Activated CD4-positive, CD25-positive, alpha-beta regulatory T cell (primary cell): ENCODE results near the gene TMPRSS3.

ENCODE experiments used
- DNase-seq, 4 experiments: peaks; one replicate each; lab custom pipeline; 2025; lab: John Stamatoyannopoulos, UW

Gene TMPRSS3

DNA sequence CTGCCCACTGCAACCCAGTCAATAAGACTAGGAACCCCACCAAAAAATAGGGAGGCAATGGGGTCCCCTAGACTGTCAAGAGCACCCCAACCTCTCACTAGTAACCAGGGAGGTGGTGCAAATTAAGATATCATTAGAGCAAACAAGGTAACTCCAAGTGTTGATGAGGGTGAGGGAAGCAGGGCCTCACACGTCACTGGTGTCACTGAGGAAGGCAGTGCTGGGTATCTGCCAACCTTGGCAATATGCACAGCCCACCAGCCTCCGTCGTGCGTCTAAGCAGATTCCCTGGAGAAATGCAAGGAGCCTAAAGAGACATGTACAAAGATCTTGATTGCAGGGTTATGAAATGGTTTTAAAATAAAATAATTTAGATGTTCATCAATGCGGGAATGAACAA, 11.6 kb upstream of the TMPRSS3 start:
- DNase-seq = no peak

DNA sequence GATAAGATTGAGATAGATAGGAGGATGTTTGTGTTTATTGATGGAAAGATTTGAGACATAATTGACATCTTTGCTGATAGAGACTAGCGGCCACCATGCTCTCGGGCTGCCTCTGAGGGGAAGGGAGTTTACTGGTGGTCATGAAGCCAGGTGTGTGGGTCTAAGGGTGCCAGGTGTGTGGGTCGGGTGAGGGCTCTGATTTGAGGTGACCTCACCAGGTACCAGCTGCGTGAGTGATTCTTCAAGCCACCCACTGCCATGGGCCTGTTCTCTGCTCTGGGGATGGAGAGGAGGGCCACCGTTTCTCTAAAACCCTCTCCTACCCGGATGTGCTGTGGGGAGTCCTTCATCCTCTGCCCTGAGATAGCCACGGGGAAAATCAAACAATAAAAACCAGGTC, 11.0 kb upstream of the TMPRSS3 start:
- DNase-seq = no peak

DNA sequence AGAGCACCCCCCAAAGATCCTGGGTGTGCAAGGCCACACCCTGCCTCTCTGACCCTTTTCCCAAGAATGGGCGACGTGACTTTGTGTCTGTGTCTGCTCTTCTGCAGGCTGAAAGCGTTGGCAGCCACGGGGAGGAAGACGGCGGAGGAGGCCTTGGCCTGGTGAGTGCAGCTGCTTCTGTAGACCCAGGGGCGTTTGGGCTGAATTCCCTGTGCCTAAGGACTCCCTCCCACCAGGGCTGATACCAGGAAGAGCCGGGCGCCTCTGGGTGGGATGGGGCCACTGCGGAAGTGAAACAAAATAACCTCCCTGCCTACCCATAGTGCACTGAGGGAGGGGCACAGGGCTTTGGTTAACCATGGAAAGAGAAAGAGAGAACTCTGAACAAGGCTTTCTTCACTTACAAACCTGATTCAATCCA, 10.4 kb upstream of the TMPRSS3 start:
- no peak for DNase-seq

DNA sequence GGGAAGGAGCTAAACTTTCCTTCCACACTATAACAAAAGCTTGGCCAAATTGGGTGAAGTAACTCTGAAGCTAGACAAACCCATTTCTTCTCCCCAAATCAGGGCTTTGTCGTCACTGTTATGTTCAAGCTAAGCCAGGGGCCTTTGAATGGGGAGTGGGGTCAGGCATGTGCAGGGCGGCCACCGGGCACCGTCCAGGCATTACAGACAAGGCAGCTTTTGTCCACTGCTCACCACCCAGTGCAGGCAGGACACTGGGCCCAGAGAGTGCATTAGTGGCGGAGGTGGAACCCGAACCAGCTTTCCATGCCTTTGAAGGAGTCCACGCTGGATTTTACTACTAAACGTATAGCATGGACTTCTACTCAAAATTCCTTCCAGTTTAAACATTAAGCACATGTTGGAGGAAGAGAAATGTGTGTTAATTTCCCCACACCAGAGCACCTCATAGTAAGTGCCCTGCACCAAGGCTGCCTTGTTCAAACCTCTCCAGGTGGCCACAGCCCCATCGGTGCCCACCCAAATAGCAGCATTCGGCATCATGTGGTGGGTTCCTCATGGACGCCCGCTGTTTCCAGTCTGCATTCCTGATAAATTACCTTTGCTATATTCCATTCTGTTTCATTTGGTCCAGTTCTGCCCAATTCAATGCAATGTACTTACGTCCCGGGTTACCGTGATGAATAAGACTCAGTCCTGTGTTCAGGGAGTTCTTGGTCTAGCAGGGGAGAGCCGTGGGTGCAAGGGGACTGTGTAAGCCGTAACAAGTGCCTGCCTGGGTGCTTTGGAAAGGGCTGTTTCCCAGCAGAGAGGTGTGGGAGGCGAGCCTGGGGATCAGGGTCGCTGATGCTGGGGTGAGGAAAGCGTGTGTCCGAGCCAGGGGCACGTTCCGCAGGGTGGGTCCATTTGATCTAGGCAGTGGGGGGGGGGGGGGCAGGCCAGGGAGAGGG, 9.5 kb upstream of the TMPRSS3 start:
- DNase-seq = no peak

DNA sequence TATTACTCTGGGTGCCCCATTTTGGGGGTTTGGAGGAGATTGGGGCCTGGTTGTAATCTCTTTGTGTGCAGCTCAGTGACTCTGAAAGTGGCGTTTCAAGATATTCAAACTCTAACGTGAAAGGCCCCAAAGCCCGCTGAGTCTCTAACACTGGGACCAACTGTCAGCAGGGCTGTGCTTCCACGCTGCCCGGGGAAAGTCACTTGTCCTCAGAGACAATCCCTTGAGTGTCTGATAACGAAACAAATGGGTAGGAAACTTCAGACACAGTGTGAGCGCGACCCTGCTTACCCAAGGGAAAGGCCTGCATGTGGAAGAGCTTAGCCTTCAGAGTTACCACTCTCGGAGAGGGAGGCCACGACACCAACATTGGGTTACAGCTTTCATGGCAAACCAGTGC, 8.7 kb upstream of the TMPRSS3 start:
- DNase-seq = no peak

DNA sequence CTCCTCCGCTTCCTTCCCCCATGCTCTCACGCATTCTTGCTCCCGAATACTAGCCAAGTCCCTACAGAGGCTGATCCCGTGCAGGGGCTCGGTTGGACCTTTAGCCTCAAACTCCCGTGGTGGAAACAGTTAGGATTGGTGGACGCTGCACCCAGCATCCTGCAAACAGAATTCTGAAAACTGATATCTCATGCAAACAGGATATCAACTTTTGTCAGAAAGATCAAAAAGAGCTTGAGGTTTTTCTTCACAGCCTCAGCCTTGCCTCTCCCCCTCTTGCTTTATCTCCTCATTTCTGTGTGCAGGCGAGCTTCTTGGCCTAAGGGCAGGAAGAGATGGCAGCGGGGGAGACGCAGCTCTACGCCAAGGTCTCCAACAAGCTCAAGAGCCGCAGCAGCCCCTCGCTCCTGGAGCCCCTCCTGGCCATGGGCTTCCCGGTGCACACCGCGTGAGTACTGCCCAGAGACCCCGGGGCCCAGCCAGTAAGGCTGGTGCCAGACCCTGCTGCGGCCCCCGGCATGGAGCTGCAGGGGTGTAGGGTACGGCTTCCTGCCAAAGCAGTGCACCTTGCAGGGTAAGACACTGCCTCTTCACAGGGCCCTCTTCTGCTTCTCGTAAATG, 7.9 kb upstream of the TMPRSS3 start, which contains the start of gene UBASH3A:
Gene UBASH3A (plus strand): TSS at position 292 of the 621 bp plus-strand sequence. CDS start 44 bp downstream, at position 336.
- DNase-seq = no peak

DNA sequence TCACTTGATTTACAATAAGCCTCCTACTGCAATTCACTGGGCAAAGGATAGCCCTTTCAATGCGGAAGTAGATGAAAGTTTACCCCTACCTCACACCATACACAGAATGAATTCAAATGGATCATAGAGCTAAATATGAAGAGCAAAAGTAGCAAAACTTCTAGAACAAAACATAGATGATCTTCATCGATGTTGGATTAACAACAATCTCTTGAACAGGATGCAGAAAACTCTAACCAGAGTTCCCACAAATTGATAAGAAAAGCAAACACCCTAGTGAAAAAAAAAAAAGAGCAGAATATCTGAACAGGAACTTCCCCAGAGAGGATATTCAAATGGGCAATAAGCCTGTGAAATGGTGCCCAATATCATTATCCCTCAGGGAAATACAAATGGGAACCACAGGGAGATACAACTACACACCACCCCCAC, 6.0 kb upstream of the TMPRSS3 start:
- no peak for DNase-seq

DNA sequence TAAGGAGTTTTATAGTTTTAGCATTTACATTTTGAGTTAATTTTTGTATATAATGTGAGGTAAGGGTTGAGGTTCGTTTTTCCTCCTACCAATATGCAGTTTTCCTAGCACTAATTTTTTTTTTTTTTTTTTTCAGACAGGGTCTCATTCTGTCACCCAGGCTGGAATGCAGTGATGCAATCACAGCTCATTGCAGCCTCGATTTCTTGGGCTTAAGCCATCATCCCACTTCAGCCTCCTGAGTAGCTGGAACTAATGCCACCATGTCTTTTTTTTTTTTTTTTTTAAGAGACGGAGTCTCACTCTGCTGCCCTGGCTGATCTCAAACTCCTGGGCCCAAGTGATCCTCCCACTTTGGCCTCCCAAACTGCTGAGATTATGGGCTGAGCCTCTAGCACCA, 5.3 kb upstream of the TMPRSS3 start:
- no peak for DNase-seq

DNA sequence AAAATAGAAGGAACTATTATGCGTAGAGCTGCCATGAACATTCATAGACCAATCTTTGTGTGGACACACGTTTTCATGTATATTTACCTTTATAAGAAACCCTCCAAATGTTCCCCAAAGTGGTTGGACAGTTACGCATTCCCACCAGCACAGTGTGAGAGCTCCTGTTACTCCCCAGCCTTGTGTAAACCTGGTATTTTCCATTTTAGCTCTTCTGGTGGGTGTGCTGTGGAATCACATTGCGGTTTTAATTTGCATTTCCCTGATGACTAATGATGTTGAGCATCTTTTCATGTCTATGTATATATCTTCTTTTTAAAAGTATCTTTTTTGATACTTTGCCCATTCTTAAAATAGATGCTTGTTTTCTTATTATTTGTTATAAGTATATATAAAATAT, 4.7 kb upstream of the TMPRSS3 start:
- no peak for DNase-seq

DNA sequence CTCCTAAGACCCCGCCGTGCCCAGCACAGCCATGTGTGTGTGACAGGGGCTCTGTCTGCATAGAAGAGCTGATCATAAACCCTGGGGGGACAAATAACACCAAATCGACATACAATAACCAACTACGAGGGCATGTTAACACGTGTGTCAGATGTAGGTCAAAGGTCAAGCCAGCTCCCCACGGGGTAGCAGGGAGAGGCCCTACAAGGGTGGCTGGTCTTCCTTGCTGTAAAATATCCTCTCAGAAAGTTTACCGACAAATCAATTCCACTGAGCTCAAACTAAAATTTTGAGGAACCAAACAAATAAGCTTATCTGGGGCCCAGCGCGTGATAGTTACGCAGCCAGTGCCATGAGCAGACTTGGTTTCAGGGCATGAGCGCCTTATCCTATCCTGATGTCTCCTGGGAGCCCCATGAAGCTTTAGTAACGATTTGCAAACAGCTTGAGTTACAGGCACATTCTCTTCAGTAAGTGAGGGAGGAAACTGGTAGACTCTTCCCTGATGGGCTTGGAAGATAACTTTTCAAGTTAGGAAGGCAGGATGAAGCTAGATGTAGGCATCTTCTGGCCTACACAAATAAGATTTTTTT, 2.7 kb upstream of the TMPRSS3 start:
- no peak for DNase-seq

DNA sequence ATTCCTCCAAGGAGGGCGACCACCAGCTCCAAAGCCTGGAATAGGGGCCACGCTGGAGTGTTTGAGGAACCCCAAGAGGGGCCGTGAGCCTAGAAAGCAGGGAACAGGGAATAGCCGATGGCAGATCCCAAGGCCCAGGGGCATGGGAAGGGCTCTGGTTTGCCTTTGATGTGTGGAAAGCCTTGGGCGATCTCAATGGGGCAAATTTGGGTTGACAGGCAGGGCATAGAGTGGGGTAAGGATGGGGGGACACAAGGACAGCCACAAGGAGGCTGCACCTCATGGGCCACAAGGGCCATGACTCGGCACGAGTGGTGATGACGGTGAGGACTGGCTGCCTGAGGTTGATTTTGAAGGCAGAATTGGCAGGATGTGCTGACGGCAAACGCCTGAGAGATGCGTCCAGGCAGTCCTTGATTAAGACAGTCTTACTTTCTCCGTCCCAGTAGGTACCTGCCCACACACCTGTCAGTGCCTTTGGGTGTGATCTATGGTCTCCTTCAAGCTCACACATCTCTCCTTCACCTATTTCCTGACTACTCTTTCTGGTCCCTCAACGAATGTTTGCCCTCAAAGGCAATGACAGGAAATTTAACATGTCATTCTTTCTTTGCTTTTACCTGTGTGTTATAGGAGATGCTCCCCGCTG, 2.0 kb upstream of the TMPRSS3 start:
- no peak for DNase-seq

DNA sequence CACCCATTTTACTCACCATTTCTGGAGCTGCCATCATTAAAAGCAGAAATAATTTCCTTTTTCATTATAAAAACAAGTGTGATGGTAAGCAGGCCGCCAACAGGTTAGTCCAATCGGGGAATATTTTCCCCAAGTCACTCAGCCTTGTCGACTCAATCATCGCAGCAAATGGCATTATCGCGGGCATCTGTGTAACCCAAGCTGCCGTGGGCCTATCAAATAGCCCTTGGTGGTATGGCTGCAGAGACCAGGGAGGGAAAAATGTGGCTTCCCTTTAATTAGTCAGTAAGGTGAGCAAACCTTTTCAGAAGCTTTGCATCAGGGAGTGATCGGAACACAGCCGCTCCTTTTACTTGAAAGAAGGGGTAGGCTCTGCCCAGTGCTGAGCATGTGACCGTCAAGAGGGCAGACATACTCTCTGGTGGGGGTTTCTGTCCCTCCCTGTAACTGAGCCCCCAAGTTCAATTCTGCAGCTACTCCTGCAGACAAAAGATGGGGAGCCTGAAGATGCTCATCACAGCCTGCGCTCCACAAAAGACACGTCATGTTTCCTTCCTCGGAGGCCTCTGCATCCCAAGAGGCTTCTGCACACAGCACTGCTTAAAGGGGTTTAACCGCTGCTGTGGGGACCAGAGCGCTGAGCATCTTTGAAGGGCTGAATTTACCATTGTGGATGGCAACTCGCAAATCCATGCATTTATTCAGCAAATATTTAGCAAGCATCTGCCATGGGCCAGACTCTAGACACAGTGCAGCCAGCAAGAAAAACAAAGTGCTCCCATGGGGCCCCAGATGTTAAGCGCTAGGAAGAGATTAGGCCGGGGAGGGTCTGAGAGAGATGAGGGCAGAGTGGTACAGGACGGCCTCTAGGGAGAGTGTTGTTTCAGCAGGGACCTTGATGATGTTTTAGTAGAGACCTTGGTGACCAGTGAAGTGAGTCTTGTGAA, 1.2 kb upstream of the TMPRSS3 start:
- DNase-seq = no peak

DNA sequence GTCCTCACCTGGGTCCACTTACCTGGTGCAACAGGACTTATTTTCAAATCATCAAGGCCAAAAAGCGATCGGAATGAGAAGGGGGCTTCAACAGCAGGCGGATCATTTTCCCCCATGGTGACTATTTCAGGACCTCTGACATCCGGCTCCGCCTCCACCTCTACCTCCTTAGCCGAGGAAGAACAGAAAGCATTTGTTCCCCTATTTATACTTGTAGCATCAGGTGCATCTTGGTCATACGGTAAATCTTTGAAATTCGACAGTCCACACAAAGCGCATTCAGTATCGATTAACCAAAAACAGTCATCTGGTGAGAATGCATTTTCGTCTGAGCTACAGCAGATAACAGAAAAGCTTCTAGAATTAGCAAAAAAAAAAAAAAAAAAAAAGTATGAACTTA, 550 bp downstream of the TMPRSS3 start:
- no peak for DNase-seq

DNA sequence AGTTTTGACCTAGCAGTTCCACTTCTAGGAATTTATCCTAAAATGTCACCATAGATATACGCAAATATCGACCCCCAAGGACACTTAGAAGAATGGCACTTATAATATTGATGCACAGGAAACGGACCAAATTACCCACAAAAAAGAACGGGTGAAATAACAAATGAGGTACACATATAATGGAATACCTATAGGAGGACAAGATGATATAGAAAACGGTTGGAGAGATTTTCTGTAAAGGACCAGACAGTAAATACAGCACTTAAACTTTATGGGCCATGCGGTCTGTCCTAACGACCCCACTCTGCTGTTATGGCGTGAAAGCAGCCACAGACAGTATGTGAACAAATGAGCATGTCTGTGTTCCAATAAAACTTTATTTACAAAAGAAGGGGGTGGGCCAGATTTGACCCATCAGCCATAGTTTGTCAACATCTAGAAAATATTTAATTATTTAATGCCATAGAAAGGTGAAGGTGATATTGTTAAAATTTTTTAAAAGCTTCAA, 2.4 kb downstream of the TMPRSS3 start:
- no peak for DNase-seq

DNA sequence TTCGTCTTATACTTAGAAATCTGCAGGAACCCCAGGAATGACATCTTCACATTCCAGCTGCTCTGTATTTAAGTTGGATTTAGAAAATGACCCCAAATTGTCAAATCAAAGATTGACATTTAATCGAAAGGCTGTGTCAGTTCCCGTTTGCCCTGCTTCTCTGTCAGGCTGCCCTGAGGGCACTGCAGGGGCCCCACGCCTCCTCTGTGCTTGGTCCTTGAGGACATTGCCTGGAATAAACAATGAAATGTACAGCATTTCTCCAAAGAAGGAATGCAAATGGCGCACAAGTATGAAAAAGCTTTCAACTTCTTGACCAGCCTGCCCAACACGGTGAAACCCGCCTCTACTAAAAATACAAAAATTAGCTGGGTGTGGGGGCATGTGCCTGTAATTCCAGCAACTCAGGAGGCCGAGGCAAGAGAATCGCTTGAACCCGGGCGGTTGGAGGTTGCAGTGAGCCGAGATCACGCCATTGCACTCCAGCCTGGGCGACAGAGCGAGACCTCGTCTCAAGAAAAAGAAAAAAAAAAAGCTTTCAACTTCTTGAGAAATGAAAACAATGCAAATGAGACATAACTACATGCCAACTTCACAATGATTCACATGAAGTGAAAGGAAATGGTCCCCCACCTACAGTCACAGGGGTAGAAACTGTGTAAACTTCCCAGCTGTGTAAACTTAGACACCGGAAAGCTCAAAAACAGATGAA, 3.0 kb downstream of the TMPRSS3 start:
- DNase-seq = no peak

DNA sequence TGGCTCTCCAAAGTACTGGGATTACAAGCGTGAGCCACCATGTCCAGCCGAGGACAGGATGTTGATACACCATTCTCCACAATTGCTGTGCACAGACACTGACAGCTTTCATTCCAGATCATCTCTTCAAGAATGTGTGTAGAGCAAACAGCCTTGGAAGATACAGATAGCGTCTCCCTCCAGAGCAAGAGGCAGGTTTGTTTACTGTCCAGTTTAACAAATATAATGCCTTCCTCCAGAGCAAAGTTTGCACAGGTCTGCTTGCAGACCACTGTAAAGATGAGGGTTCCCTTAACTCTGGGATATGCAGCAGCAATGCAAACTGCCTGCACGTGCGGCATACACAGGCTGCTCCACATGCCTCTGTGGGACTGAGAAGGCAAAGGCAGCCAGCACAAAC, 4.6 kb downstream of the TMPRSS3 start:
- no peak for DNase-seq

DNA sequence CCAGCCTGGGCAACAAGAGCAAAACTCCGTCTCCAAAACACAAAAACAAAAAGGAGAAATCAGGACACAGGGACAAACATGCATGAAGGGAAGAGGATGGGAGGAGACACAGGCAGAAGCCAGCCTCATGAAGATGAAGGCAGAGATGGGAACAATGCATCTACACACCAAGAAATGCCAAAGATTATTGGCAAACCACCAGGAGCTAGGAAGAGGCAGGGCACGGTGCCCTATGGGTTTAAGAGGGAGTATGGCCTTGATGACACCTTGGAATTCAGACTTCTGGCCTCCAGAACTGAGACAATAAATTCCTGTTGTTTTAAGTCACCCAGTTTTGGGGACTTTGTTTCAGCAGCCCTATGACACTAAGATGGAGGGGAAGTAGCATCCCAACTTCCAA, 5.2 kb downstream of the TMPRSS3 start:
- no peak for DNase-seq

DNA sequence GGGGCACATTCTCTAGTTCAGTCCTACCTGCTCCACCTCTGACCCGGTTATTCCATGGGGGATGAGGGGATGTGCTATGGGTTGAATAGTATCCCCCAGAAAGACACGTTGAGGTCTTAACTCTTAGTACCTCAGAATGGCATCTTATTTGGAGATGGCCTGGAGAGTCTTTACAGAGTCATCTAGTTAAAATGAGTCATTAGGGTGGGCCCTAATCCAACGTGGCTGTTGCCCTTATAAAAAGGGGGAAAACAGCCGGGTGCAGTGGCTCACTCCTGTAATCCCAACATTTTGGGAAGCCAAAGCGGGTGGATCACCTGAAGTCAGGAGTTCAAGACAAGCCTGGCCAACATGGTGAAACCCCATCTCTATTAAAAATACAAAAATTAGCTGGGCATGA, 5.7 kb downstream of the TMPRSS3 start:
- no peak for DNase-seq

DNA sequence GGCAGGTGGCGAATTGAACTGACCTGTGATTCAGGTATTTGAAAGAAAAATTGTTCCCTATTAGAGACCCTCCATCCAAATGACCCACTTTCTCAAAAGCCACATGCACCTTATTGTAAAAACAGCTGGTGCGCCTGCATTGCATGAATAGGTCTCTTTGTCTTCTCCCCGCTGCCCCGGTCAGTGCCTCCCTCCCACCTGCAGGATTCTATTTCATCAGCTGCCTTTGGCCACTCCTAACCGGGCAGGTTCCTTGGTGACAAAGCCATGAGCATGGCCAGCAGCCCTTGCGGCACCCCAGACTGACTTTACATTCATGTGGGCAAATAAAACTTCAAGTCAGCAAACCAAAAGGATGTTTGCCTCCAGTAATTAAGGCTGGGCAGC, 6.4 kb downstream of the TMPRSS3 start:
- no peak for DNase-seq

DNA sequence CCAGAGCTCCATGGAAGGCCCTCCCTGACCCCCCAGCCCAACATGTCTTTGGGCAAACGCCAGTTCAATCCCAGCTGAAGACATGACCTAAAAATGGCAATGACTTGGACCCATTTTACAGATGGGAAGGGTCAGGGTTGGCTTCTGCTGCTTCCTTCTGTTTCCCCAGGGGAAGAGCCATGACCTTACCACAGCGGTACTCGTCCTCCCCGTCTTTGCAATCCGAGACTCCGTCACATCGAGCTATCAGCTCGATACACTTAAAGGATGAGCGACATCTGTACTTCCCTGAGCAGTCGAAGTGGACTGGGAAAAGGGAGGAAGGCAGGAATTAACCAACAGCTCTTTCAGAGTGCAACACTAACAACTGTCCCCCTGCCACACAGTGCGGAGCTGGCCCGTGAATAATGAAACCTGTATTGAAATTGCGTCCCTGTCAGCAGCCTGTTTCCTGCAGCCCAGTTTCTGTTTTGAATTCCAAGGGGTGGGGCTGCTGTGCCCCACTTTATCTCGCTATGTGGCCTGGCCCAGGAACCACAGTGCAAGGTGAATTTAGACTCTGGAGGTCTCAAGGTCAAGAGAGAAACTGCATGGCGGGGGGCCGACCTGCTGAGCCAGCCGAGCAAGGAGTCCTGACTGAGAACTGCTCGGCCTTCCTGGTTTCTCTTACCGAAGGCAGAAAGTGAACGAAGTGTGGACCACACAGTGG, 7.0 kb downstream of the TMPRSS3 start:
- no peak for DNase-seq
